GM21825 (cell line): ENCODE results near the gene IL10RA.

ENCODE experiments used
- ATAC-seq: cut with Tn5 transposase; IDR thresholded peaks from one replicate; pipeline ENCODE4 v1.9.1; 2021; ENCODE audit warnings: mild to moderate bottlenecking, moderate library complexity; ENCODE audit not compliant: unreplicated experiment

Gene IL10RA

GRCh38 chr11:118042796-118043195 lies 56.6 kb downstream of the IL10RA start:
- no peak for ATAC-seq

DNA sequence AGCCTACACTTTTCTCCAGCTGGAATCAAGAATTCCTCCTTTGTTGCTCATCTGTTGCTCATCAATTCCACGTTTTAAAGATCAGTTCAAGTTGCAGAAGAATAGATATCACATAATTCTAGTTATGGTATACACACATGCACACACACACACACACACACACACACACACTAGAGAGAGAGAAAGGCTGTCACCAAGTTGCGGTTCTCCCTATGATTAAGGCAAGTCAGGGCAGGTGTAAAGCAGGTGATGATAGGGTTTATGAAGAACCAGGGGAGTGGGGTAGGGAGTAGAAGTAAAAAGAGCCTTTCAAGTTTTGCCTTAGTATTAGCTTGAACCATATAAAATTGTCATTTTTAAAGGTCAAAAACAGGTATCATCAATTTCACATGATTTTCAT lies 59.0 kb downstream of the IL10RA start:
- ATAC-seq = no peak

- no peak for ATAC-seq
Measured at GRCh38 chr11:118046051-118046963, 60.1 kb downstream of the IL10RA start.

DNA sequence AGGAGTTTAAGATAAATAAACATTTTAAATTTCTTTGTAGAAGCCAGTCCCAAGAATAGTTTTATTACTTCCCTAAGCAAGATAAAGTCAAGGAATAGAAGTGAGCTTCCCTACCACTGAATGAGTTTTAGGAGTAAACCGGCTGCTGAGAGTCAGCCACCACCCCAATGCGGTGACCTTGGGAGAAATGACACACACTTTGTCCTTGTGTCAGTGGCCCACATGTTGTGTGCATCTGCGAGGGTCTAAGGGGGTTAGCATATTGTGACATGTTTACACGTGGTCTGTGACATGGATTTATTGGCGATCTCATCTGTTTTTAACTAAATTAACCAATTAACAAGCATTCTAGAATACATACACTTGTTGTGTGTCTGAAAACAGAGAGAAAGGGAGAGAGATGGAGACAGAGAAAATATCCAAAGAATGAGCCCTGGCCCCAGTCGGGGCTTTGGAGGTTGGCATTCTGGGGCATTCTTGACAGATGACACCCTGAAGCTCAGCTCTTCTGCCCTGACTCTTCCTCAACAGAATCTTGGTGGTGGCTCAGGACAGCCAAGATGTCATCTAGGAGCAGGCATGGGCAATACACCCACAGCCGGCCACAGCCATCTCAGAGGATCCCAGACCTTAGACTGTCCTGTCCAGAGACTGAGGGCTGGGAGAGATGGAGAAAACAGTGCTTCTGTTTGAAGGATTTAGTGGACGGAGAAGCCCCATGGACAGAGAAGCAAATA lies 60.9 kb downstream of the IL10RA start:
- ATAC-seq = no peak

- ATAC-seq = no peak
Measured at GRCh38 chr11:118047749-118048148, 61.6 kb downstream of the IL10RA start.

- no peak for ATAC-seq
Measured at GRCh38 chr11:118048472-118049370, 62.5 kb downstream of the IL10RA start.

DNA sequence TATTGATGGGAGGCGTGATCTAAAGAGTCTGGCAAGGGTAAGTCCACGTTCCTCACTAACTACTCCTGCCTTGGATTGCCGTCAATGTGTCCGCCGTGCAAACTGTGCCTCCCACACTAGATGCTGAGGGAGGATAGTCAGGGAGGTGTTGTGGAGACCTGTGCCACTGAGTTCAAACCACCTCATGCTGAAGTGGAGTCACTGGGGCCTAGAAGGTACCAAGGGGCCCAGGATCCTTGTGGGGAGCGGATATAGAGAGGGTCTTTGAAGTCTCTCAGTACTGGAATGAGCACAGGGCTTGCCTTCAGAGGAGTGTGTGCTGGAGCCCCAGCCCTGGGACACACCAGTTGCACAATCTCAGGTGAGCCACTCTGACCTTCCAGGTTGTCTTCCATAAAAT lies 63.6 kb downstream of the IL10RA start:
- ATAC-seq = no peak

DNA sequence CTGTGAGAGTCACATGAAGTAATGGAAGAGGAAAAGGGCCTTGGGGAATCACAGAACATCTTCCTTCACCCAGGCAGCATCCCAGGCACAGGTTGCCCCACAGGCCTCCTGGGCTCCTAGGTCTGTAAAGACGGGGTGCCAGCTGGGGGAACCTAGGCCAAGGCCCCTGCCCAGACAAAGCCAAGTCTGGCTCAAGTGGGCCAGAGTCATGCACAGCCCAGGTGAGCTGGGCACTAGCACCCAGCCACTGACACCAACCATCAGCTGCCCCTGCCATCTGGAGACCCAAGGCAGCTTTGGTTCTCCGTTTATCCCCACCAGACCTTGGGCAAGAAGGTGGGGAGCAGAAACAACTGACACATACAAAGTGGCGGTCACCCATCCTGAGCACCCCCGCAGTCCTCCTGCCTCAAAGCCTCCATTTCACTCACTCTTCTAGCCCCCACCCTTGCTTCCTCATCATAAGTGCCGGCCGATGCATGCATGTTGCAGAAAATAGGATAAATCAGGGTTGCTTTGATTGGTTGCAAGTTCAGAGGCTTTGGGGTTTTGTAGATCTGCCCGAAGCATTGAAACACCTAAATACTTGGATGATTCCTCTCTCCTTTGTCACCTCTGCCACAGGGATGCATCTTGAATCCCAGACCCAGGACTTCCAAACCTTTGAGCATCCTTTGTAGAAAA lies 64.2 kb downstream of the IL10RA start:
- ATAC-seq = no peak
